Heart right ventricle (tissue), 16 donors: Measurements from ENCODE around the gene ST8SIA1. TPM values are rescaled to one million over a fixed set of nuclear protein-coding genes. Genes with fewer than 3 reads are reported as not detected.

Experiments used
- ATAC-seq, 8 donors: fragments of 200-7000 bp; cut with Tn5 transposase; one replicate each; pipeline ENCODE4 v1.9.1; 2020; ENCODE audit warnings: mild to moderate bottlenecking in 8 of 8, moderate library complexity in 8 of 8, moderate number of reproducible peaks in 1 of 8
- DNase-seq, 2 donors: peaks; one replicate each; pipeline ENCODE4 v3.0.0-alpha.2; 2020
- H3K27ac ChIP-seq, 10 donors: fragments of 200-600 bp; sonication (generic) in 2 of 10; one replicate each; pipeline versions ENCODE4 v1.5.0 to v1.8.0; 2020 to 2022; ENCODE audit warnings: mild to moderate bottlenecking in 3 of 10
- H3K27me3 ChIP-seq, 7 donors: fragments of 200-600 bp; one replicate each; pipeline ENCODE4 v1.8.0; 2021 to 2022; ENCODE audit warnings: mild to moderate bottlenecking in 2 of 7
- H3K36me3 ChIP-seq, 9 donors: fragments of 200-600 bp; sonication (generic) in 1 of 9; one replicate each; pipeline versions ENCODE4 v1.5.0 to v1.8.0; 2020 to 2022; ENCODE audit warnings: mild to moderate bottlenecking in 2 of 9
- H3K4me1 ChIP-seq, 9 donors: fragments of 200-600 bp; sonication (generic) in 1 of 9; one replicate each; pipeline versions ENCODE4 v1.5.0 to v1.8.0; 2020 to 2022; ENCODE audit warnings: mild to moderate bottlenecking in 4 of 9
- H3K4me3 ChIP-seq, 10 donors: fragments of 200-600 bp; sonication (generic) in 2 of 10; one replicate each; pipeline versions ENCODE4 v1.5.0 to v1.8.0; 2020 to 2022; ENCODE audit warnings: mild to moderate bottlenecking in 7 of 10, moderate library complexity in 2 of 10
- H3K9me3 ChIP-seq, 11 donors: fragments of 200-600 bp in 10 of 11; sonication (generic) in 2 of 11; one replicate each; pipeline versions ENCODE4 v1.5.0 to v1.8.0; 2013 to 2022; ENCODE audit warnings: mild to moderate bottlenecking in 2 of 11, control low read depth in 1 of 11, moderate library complexity in 1 of 11
- WGBS, 2 donors: extraction: QIAGEN DNeasy Blood & Tissue Kit; methylation state at CpG; one replicate each; pipeline ENCODE4 v1.1.7; 2013; ENCODE audit warnings: inconsistent platforms in 1 of 2; 5-methylcytosine and 5-hydroxymethylcytosine counted together
- intact Hi-C, 10 donors: fragments of 100-400 bp; cut with DNase I; formaldehyde crosslinking; loops; one replicate each; pipeline versions ENCODE4 v1.11.1 to v1.14.2; 2022
- polyA plus RNA-seq, 2 donors: library from polyadenylated mRNA; stranded (reverse); fragments of 200-250 nt; gene quantifications; one replicate each; pipeline ENCODE4 v1.2.3, GENCODE V29; 2013
- total RNA-seq, 10 donors: library from RNA; stranded (reverse); fragmentation: NEBNext Ultra II Directional in 3 of 10; extraction: Animal tissue kit (Norgen Biotek cat#: 25700) in 3 of 10; gene quantifications; one replicate each; pipeline versions ENCODE4 v1.2.1 to v1.2.4, GENCODE V29; 2021 to 2023
- TF ChIP-seq, protein P1 (sequence below), 9 donors: fragments of 200-600 bp; sonication (generic) in 2 of 9; IDR thresholded peaks; one replicate each; pipeline versions ENCODE4 v1.5.0 to v1.8.0; 2021 to 2022; ENCODE audit warnings: antibody characterized with exemption in 9 of 9, mild to moderate bottlenecking in 5 of 9, moderate library complexity in 1 of 9
- donor health status: Arrhythmogenic right ventricular cardiomyopathy.
- donor health status: ischemic (EF 13 %, LVEDD 7.1; RV severe dilation, severe dysfunction).
- donor health status: healthy with polysubstance abuse.
- donor health status: DM: no; HTN: yes; CAD: no.
- donor health status: DM: no; HTN: no; CAD: no.
- donor health status: ischemic (EF 25% LVEDD 6.9; RV normal size, moderate dysfunction).
- donor health status: ischemic (EF 25% LVEDD 5.7; RV mildly dilated, moderate dysfunction).
- donor health status: healthy.
- donor health status: DM: yes; HTN: yes; CAD: no.
- donor health status: Ischemic cardiomyopathy.
- donor health status: ischemic (EF 35%, LVEDD 5.7; RV mildly dilated, moderate dysfunction).
- donor health status: nonischemic (EF 11% LVEDD 7.7; RV severe dilation, severe dysfunction).
- donor health status: DM: yes; HTN: yes; CAD: no.
- donor health status: PGD.
- donor health status: ischemic (EF 29% LVEDD 5.4; RV normal size, mild dysfunction).
- donor health status: nonischemic (EF 23%, LVEDD 6.1; RV moderate dilation, normal function).

Gene ST8SIA1
- total and polyA plus RNA-seq, 12 donors: 0.93 to 4.9 (median 1.9) TPM

DNA sequence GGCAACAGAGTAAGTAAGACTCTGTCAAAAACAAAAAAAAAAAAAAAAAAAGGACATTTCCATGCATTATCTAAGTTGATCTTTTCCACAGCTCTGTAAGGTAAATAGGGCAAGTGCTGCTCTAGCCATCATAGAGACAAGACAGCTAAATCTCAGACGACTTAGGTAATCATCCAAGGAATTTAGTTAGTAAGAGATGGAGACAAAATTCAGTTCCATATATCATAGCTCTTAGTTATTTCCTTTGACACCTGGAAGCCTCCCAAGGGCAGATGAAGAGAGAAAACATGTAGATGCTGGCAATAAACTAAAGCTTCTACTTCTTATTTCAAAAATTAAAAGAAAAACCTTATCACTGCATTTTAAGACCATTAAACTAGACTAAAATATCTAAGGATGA lies 48.7 kb downstream of the ST8SIA1 start:
- 24 to 31% methylated on average over 1 of the region's 1 CpG for WGBS, 2 donors
- Histone ChIP-seq H3K27me3 (no peaks in the 10 kb centered on the region), H3K4me3 (no peak overlapping the region), H3K9me3 (no peaks in the 10 kb centered on the region), H3K27ac (no peak overlapping the region), H3K36me3 (no peaks in the 10 kb centered on the region), H3K4me1 (peaks cover 0 to 21% (median 3%) of the 10 kb centered on the region in 9 donors)
- DNase-seq (no peak), ATAC-seq (no peak)
- intact Hi-C loops: no loop called here
- TF ChIP-seq, protein P1, sequence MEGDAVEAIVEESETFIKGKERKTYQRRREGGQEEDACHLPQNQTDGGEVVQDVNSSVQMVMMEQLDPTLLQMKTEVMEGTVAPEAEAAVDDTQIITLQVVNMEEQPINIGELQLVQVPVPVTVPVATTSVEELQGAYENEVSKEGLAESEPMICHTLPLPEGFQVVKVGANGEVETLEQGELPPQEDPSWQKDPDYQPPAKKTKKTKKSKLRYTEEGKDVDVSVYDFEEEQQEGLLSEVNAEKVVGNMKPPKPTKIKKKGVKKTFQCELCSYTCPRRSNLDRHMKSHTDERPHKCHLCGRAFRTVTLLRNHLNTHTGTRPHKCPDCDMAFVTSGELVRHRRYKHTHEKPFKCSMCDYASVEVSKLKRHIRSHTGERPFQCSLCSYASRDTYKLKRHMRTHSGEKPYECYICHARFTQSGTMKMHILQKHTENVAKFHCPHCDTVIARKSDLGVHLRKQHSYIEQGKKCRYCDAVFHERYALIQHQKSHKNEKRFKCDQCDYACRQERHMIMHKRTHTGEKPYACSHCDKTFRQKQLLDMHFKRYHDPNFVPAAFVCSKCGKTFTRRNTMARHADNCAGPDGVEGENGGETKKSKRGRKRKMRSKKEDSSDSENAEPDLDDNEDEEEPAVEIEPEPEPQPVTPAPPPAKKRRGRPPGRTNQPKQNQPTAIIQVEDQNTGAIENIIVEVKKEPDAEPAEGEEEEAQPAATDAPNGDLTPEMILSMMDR (IDR thresholded peaks at IDR 0.05): no peak

DNA sequence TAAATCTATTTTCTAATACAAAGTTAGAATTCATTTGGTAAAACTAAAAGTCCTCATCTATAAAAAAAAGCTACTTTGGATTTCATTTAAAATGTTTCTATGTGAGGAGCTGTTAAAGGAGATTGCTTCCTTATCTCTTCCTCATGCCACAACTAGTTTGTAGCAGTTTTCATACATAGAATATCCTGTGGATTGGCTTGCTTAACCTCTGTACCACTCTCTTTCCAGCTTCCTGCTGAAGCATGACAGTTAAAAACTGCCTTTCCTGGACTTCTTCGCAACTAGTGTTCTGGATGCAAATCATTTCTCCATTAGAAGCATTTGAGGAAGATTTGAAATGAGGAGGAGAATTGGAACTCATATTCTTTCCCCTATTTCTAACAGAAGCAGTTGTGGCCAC lies 49.6 kb downstream of the ST8SIA1 start:
- WGBS, 2 donors: 28 to 43% methylated on average over 1 of the region's 1 CpG
- intact Hi-C loops: no loop called here

DNA sequence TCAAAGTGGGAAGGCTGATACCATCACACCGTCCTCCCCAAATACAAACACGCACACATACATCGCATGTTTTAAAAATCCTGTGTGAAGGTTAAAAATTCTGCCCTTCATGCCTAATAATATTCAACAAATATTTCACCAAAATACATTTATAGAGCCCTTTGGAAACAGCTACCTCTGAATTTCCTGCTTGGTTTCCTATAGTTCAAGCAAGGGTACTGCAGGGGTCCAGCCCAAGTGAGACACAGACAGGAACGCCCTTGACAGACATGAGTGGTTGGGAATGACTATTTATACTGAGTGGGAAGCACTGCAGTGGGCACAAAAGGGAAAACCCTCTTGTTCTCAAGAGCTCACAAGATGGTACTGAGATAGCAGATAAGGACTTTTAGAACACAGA lies 51.0 kb downstream of the ST8SIA1 start:
- 73 to 82% methylated on average over 4 of the region's 4 CpGs for WGBS, 2 donors
- TF ChIP-seq, protein P1 (IDR thresholded peaks at IDR 0.05): no peak
- H3K9me3 ChIP-seq: no peaks in the 10 kb centered on the region
- H3K4me1 ChIP-seq: peaks cover 0 to 18% (median 3%) of the 10 kb centered on the region in 9 donors
- no peak overlapping the region for H3K4me3 ChIP-seq
- DNase-seq (no peak), ATAC-seq (no peak)
- H3K36me3 ChIP-seq: no peaks in the 10 kb centered on the region
- no peaks in the 10 kb centered on the region for H3K27me3 ChIP-seq
- H3K27ac ChIP-seq: peak overlapping the region in 8 of 10 donors; percentile 10 to 73 (median 57)
- intact Hi-C loops: no loop called here

More for the DNA sequence above, 49.6 kb downstream of the ST8SIA1 start:
- Histone ChIP-seq H3K9me3 (no peaks in the 10 kb centered on the region), H3K27me3 (no peaks in the 10 kb centered on the region), H3K36me3 (no peaks in the 10 kb centered on the region), H3K4me3 (no peak overlapping the region), H3K27ac (no peak overlapping the region), H3K4me1 (peaks cover 0 to 21% (median 3%) of the 10 kb centered on the region in 9 donors)
- DNase-seq (no peak), ATAC-seq (no peak)
- TF ChIP-seq, protein P1 (IDR thresholded peaks at IDR 0.05): no peak

DNA sequence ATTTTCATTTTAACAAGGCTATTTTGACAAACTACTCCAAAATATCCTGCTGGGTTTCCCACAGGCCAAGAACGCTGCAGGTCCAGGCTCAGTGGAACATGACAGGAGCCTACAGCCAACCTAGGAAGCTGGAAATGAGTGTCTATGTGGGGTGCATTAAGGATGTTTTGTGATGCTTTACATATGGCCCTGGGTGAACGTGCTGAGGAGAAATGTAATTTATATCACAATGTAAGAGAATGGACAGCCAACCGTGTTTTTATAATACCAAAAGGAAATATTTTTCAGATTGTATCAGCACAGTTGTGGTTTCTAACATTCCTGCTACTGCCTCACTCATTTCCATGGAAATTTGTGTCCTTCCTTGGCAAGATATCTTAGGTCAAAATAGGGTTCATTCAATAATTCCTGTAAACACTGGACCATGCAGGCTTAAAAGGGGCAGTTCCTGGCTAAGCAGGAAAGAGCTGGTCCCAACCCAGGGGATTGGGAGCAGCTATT lies 51.5 kb downstream of the ST8SIA1 start:
- 46 to 54% methylated on average over 3 of the region's 3 CpGs for WGBS, 2 donors
- no peaks in the 10 kb centered on the region for H3K9me3 ChIP-seq
- TF ChIP-seq, protein P1 (IDR thresholded peaks at IDR 0.05): no peak
- intact Hi-C loops: no loop called here
- no peaks in the 10 kb centered on the region for H3K27me3 ChIP-seq
- ATAC-seq (peak in 7 of 8 donors; percentile 15 to 77 (median 50)), DNase-seq (no peak)
- H3K27ac ChIP-seq: peak overlapping the region; percentile 10 to 82 (median 62)
- H3K36me3 ChIP-seq: no peaks in the 10 kb centered on the region
- peaks cover 0 to 14% (median 3%) of the 10 kb centered on the region in 9 donors for H3K4me1 ChIP-seq
- no peak overlapping the region for H3K4me3 ChIP-seq
